HCT116 (cell line): ENCODE data around the gene MANSC4. TPM values are rescaled to one million over a fixed set of nuclear protein-coding genes. Genes with fewer than 3 reads are reported as not detected.

Experiments used
- ATAC-seq: fragments of 200-7000 bp; cut with Tn5 transposase; 2 replicates; pipeline ENCODE4 v1.9.1; 2020; ENCODE audit warnings: mild to moderate bottlenecking, moderate library complexity
- BruUV-seq: library from RNA; stranded (reverse); fragments of 400-500 nt; replicated peaks from 2 replicates; lab custom pipeline; 2021; lab: Mats Ljungman, UMichigan
- CTCF ChIA-PET: fragments of 300-600 bp; sonication (Branson Sonifier 250); formaldehyde crosslinking; loops from one replicate; lab custom pipeline; 2021; ENCODE audit warnings: antibody characterized with exemption; lab: Charles Lee
- POLR2A ChIA-PET: fragments of 300-600, 350-600 bp; sonication (Branson Sonifier 250); formaldehyde crosslinking; loops from one replicate; lab custom pipeline; 2021; ENCODE audit warnings: antibody characterized with exemption; lab: Charles Lee
- RAD21 ChIA-PET, 2 experiments: fragments of 300-600 bp; sonication (Branson Sonifier 250); formaldehyde crosslinking; loops; one replicate each; lab custom pipeline; 2023; ENCODE audit warnings: low total read pairs in 2 of 2; ENCODE audit not compliant: uncharacterized antibody in 2 of 2, unreplicated experiment in 2 of 2, low non-redundant PET in 1 of 2; lab: Charles Lee
- DNase-seq: peaks from one replicate; pipeline ENCODE4 v3.0.0-alpha.2; 2010; ENCODE audit warnings: low read depth, low spot score
- H2AFZ ChIP-seq: fragments of 200-600 bp; shearing (Covaris generic), sonication (generic); 2 replicates; pipeline ENCODE4 v1.6.1; 2017; ENCODE audit warnings: low read depth, mixed run types, mixed read lengths, antibody characterized with exemption, low read length; ENCODE audit not compliant: poor library complexity, severe bottlenecking
- H3K27ac ChIP-seq: 2 replicates; pipeline ENCODE4 v1.5.1; 2012; ENCODE audit warnings: low read depth, low read length
- H3K27me3 ChIP-seq: fragments of 200-600 bp; sonication (generic); 2 replicates; pipeline ENCODE4 v1.6.1; 2016; ENCODE audit warnings: mixed run types, low read length, mixed read lengths; ENCODE audit not compliant: insufficient read depth
- H3K36me3 ChIP-seq, 2 experiments: fragments of 200-500 bp in 1 of 2; fragments of 200-600 bp in 1 of 2; sonication (Bioruptor generic) in 1 of 2; sonication (generic) in 1 of 2; 2 replicates each; pipeline versions ENCODE4 v1.5.1 to v1.6.1; 2014 to 2016; ENCODE audit warnings: low read length in 2 of 2, inconsistent platforms in 1 of 2, mixed read lengths in 1 of 2, mixed run types in 1 of 2; ENCODE audit not compliant: insufficient read depth in 2 of 2, control insufficient read depth in 1 of 2
- H3K4me1 ChIP-seq, 2 experiments: fragments of 200-600 bp in 1 of 2; sonication (generic) in 1 of 2; 2 replicates each; pipeline versions ENCODE4 v1.5.1 to v1.6.1; 2012 to 2017; ENCODE audit warnings: low read length in 2 of 2, inconsistent platforms in 1 of 2, mild to moderate bottlenecking in 1 of 2, mixed read lengths in 1 of 2, mixed run types in 1 of 2, moderate library complexity in 1 of 2; ENCODE audit not compliant: insufficient read depth in 2 of 2, control insufficient read depth in 1 of 2
- H3K4me2 ChIP-seq: fragments of 200-600 bp; sonication (generic); 2 replicates; pipeline ENCODE4 v1.6.1; 2017; ENCODE audit warnings: mixed run types, low read length, mixed read lengths
- H3K4me3 ChIP-seq, 2 experiments: fragments of 200-600 bp in 1 of 2; sonication (generic) in 1 of 2; replicated peaks in 1 of 2; 2 replicates each; pipeline ENCODE4 v1.5.1; 2011 to 2016; ENCODE audit warnings: low read length in 2 of 2, control low read depth in 1 of 2, low read depth in 1 of 2, mild to moderate bottlenecking in 1 of 2, mixed read lengths in 1 of 2, mixed run types in 1 of 2
- H3K79me2 ChIP-seq: fragments of 200-600 bp; sonication (generic); 2 replicates; pipeline ENCODE4 v1.6.1; 2017; ENCODE audit warnings: mild to moderate bottlenecking, mixed run types, low read length, moderate library complexity, mixed read lengths; ENCODE audit not compliant: insufficient read depth
- H3K9ac ChIP-seq: fragments of 200-600 bp; sonication (generic); 2 replicates; pipeline ENCODE4 v1.6.1; 2016; ENCODE audit warnings: low read length, mixed read lengths
- H3K9me2 ChIP-seq: fragments of 200-600 bp; sonication (generic), shearing (Covaris generic); 2 replicates; pipeline ENCODE4 v1.6.1; 2017; ENCODE audit warnings: mixed run types, mild to moderate bottlenecking, moderate library complexity; ENCODE audit not compliant: insufficient read depth
- H3K9me3 ChIP-seq, 2 experiments: fragments of 200-500 bp in 1 of 2; fragments of 200-600 bp in 1 of 2; sonication (Bioruptor generic) in 1 of 2; sonication (generic) in 1 of 2; 2 replicates each; pipeline ENCODE4 v1.6.1; 2014 to 2017; ENCODE audit warnings: low read length in 2 of 2, mixed read lengths in 2 of 2, inconsistent platforms in 1 of 2, low read depth in 1 of 2, mild to moderate bottlenecking in 1 of 2, mixed run types in 1 of 2, moderate library complexity in 1 of 2; ENCODE audit not compliant: control insufficient read depth in 1 of 2, insufficient read depth in 1 of 2
- H4K20me1 ChIP-seq: fragments of 200-600 bp; sonication (generic), shearing (Covaris generic); 2 replicates; pipeline ENCODE4 v1.6.1; 2017; ENCODE audit warnings: mixed run types, mild to moderate bottlenecking, moderate library complexity; ENCODE audit not compliant: insufficient read depth
- CEBPB ChIP-seq: IDR thresholded peaks from 2 replicates; pipeline ENCODE4 v1.6.1; 2012; ENCODE audit warnings: low read depth
- FOSL1 ChIP-seq: IDR thresholded peaks from 2 replicates; pipeline ENCODE4 v1.6.1; 2012; ENCODE audit warnings: low read depth
- POLR2AphosphoS5 ChIP-seq: IDR thresholded peaks from 2 replicates; pipeline ENCODE4 v1.6.1; 2011; ENCODE audit warnings: mild to moderate bottlenecking, low read depth, low read length, moderate library complexity
- RAD21 ChIP-seq: IDR thresholded peaks from 2 replicates; pipeline ENCODE4 v1.6.1; 2012; ENCODE audit warnings: low read depth, mild to moderate bottlenecking
- intact Hi-C: fragments of 100-400 bp; cut with micrococcal nuclease; formaldehyde crosslinking; loops from 2 replicates; pipeline ENCODE4 v1.10.0; 2022
- total RNA-seq: library from RNA; stranded (reverse); gene quantifications from one replicate; pipeline ENCODE4 v1.2.1, GENCODE V29; 2021; ENCODE audit not compliant: unreplicated experiment
- TF ChIP-seq, protein P1 (sequence below), 3 experiments: fragments of 200-600 bp in 1 of 3; sonication (generic) in 1 of 3; IDR thresholded peaks in 2 of 3; conservative IDR thresholded peaks in 1 of 3; 2 replicates each; pipeline ENCODE4 v1.5.1; 2012 to 2017; ENCODE audit warnings: low read depth in 2 of 3, low read length in 2 of 3, antibody characterized with exemption in 1 of 3, borderline replicate concordance in 1 of 3, control low read depth in 1 of 3, mild to moderate bottlenecking in 1 of 3, mixed read lengths in 1 of 3, mixed run types in 1 of 3, moderate library complexity in 1 of 3; ENCODE audit not compliant: insufficient read depth in 1 of 3
- TF ChIP-seq, protein P2 (sequence below): IDR thresholded peaks from 2 replicates; pipeline ENCODE4 v1.6.1; 2011; ENCODE audit warnings: mild to moderate bottlenecking, low read length, moderate library complexity; ENCODE audit not compliant: insufficient replicate concordance; ENCODE audit errors: extremely low read depth
- TF ChIP-seq, protein P3 (sequence below): IDR thresholded peaks from 2 replicates; pipeline ENCODE4 v1.6.1; 2012

The MANSC4 gene
- total RNA-seq, 1 experiment from 2014 or later = not detected

DNA sequence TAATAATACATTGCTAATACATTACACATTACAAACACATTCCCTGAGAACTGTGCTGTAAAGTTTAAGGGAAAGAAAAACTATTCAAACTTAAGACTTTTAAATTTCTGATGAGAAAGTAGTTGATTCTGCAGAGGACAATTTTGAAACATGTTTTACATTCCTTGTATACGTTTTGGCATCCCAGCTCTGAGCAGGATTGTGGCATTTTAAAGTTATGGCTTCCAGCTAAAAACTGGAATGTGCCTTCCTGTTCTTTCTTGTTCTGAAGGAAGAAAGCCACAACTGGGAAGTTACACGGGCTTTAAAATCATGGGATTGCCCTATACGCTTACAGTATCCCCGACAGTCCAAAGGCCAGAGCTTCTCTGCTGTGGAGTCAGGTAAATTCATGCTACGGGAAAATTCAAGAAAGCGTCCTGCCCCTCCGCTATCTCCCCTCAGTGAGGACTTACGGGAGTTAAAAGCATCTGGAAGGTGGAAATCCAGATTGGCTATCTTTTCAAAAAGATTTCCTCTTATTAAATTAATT lies 10.8 kb downstream of the MANSC4 start:
- ChIA-PET POLR2A (no interaction called here), CTCF (no interaction called here), RAD21 (no interaction called here)
- Histone ChIP-seq H2AFZ (no peak overlapping the region), H3K79me2 (no peaks in the 10 kb centered on the region), H3K36me3 (no peaks in the 10 kb centered on the region), H3K27me3 (no peaks in the 10 kb centered on the region), H4K20me1 (no peaks in the 10 kb centered on the region), H3K9me2 (no peaks in the 10 kb centered on the region), H3K27ac (no peak overlapping the region), H3K4me3 (no peak overlapping the region), H3K9ac (no peak overlapping the region), H3K4me2 (no peak overlapping the region), H3K4me1 (peaks cover 10 to 24% of the 10 kb centered on the region in 2 experiments), H3K9me3 (no peaks in the 10 kb centered on the region)
- no peak for TF ChIP-seq RAD21
- TF ChIP-seq, protein P1, sequence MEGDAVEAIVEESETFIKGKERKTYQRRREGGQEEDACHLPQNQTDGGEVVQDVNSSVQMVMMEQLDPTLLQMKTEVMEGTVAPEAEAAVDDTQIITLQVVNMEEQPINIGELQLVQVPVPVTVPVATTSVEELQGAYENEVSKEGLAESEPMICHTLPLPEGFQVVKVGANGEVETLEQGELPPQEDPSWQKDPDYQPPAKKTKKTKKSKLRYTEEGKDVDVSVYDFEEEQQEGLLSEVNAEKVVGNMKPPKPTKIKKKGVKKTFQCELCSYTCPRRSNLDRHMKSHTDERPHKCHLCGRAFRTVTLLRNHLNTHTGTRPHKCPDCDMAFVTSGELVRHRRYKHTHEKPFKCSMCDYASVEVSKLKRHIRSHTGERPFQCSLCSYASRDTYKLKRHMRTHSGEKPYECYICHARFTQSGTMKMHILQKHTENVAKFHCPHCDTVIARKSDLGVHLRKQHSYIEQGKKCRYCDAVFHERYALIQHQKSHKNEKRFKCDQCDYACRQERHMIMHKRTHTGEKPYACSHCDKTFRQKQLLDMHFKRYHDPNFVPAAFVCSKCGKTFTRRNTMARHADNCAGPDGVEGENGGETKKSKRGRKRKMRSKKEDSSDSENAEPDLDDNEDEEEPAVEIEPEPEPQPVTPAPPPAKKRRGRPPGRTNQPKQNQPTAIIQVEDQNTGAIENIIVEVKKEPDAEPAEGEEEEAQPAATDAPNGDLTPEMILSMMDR (IDR thresholded peaks at IDR 0.05 in 2 of 3, conservative IDR thresholded peaks at IDR 0.05 in 1 of 3; ENCODE audit: borderline replicate concordance in 1 of 3, insufficient read depth in 1 of 3, low read depth in 2 of 3, low read length in 2 of 3) = no peak
- TF ChIP-seq FOSL1 = no peak
- TF ChIP-seq, protein P2, sequence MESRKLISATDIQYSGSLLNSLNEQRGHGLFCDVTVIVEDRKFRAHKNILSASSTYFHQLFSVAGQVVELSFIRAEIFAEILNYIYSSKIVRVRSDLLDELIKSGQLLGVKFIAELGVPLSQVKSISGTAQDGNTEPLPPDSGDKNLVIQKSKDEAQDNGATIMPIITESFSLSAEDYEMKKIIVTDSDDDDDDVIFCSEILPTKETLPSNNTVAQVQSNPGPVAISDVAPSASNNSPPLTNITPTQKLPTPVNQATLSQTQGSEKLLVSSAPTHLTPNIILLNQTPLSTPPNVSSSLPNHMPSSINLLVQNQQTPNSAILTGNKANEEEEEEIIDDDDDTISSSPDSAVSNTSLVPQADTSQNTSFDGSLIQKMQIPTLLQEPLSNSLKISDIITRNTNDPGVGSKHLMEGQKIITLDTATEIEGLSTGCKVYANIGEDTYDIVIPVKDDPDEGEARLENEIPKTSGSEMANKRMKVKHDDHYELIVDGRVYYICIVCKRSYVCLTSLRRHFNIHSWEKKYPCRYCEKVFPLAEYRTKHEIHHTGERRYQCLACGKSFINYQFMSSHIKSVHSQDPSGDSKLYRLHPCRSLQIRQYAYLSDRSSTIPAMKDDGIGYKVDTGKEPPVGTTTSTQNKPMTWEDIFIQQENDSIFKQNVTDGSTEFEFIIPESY = no peak
- TF ChIP-seq, protein P3, sequence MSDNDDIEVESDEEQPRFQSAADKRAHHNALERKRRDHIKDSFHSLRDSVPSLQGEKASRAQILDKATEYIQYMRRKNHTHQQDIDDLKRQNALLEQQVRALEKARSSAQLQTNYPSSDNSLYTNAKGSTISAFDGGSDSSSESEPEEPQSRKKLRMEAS = no peak
- no peak for TF ChIP-seq CEBPB
- TF ChIP-seq POLR2AphosphoS5 = no peak
- ATAC-seq = no peak
- no TSS peak for BruUV-seq
- DNase-seq = no peak
- intact Hi-C loops = no loop called here
